WTC11 (cell line): Measurements from ENCODE around the gene STK24. TPM values are rescaled to one million over a fixed set of nuclear protein-coding genes. Genes with fewer than 3 reads are reported as not detected.

Experiments
- ATAC-seq: fragments of 200-7000 bp; cut with Tn5 transposase; 2 replicates; pipeline ENCODE4 v1.10.0; 2021; ENCODE audit warnings: mild to moderate bottlenecking, moderate library complexity
- CTCF ChIA-PET: fragments of 300-600 bp; sonication (Branson Sonifier 250); formaldehyde crosslinking; loops from one replicate; lab custom pipeline; 2021; ENCODE audit warnings: antibody characterized with exemption; lab: Charles Lee
- POLR2A ChIA-PET: fragments of 350-600 bp; sonication (Branson Sonifier 250); formaldehyde crosslinking; loops from one replicate; lab custom pipeline; 2021; ENCODE audit warnings: antibody characterized with exemption; lab: Charles Lee
- DNase-seq: peaks from one replicate; pipeline ENCODE4 v3.0.0; 2021; ENCODE audit warnings: low spot score
- H3K27ac Mint-ChIP-seq: 2 replicates; pipeline ENCODE4 v1.8.0; 2021; ENCODE audit warnings: mixed read lengths
- H3K27me3 Mint-ChIP-seq: 2 replicates; pipeline ENCODE4 v1.8.0; 2021; ENCODE audit warnings: low read depth, mild to moderate bottlenecking, moderate library complexity, mixed read lengths
- H3K36me3 Mint-ChIP-seq: 2 replicates; pipeline ENCODE4 v1.8.0; 2021; ENCODE audit warnings: mixed read lengths
- H3K4me1 Mint-ChIP-seq: 2 replicates; pipeline ENCODE4 v1.8.0; 2022; ENCODE audit warnings: mixed read lengths
- H3K4me3 Mint-ChIP-seq: 2 replicates; pipeline ENCODE4 v1.8.0; 2021; ENCODE audit warnings: mild to moderate bottlenecking, moderate library complexity, mixed read lengths
- H3K9me3 Mint-ChIP-seq: 2 replicates; pipeline ENCODE4 v1.8.0; 2021; ENCODE audit warnings: mixed read lengths
- CDX4 ChIP-seq: fragments of 250-450 bp; sonication (Bioruptor Pico); IDR thresholded peaks from 2 replicates; pipeline ENCODE4 v1.9.0; 2021; ENCODE audit warnings: moderate library complexity, mild to moderate bottlenecking, inconsistent platforms, borderline replicate concordance
- FOXJ3 ChIP-seq: sonication (generic); formaldehyde crosslinking; IDR thresholded peaks from 2 replicates; pipeline ENCODE4 v1.9.0; 2021; ENCODE audit warnings: missing genetic modification reagents, mild to moderate bottlenecking, borderline replicate concordance
- IRF2 ChIP-seq: sonication (generic); formaldehyde crosslinking; IDR thresholded peaks from 2 replicates; pipeline ENCODE4 v1.8.0; 2022; ENCODE audit warnings: low read depth, missing genetic modification reagents, borderline replicate concordance
- NR2C2 ChIP-seq: sonication (generic); formaldehyde crosslinking; IDR thresholded peaks from 2 replicates; pipeline ENCODE4 v1.8.0; 2022; ENCODE audit warnings: mild to moderate bottlenecking, missing genetic modification reagents
- RELA ChIP-seq: sonication (generic); formaldehyde crosslinking; IDR thresholded peaks from 2 replicates; pipeline ENCODE4 v1.8.1; 2022; ENCODE audit warnings: missing genetic modification reagents, mild to moderate bottlenecking, borderline replicate concordance
- SMAD4 ChIP-seq: sonication (generic); formaldehyde crosslinking; IDR thresholded peaks from 2 replicates; pipeline ENCODE4 v1.8.0; 2022; ENCODE audit warnings: mild to moderate bottlenecking, missing genetic modification reagents
- ZNF138 ChIP-seq: sonication (generic); formaldehyde crosslinking; conservative IDR thresholded peaks from 2 replicates; pipeline ENCODE4 v1.8.1; 2022; ENCODE audit warnings: mild to moderate bottlenecking, moderate library complexity, missing genetic modification reagents
- ZNF396 ChIP-seq: fragments of 250-450 bp; sonication (Bioruptor Pico); IDR thresholded peaks from 2 replicates; pipeline ENCODE4 v1.8.0; 2021; ENCODE audit warnings: mild to moderate bottlenecking, moderate library complexity, borderline replicate concordance
- ZNF532 ChIP-seq: fragments of 250-450 bp; sonication (Bioruptor Pico); IDR thresholded peaks from 2 replicates; pipeline ENCODE4 v1.9.0; 2021; ENCODE audit warnings: mild to moderate bottlenecking, borderline replicate concordance
- ZSCAN18 ChIP-seq: fragments of 250-450 bp; sonication (Bioruptor Pico); IDR thresholded peaks from 2 replicates; pipeline ENCODE4 v2.1.2; 2022; ENCODE audit warnings: mild to moderate bottlenecking, moderate library complexity
- total RNA-seq: library from RNA; stranded (reverse); gene quantifications from 3 replicates; pipeline ENCODE4 v1.2.3, GENCODE V29; 2021
- TF ChIP-seq, protein P1 (sequence below): sonication (generic); formaldehyde crosslinking; IDR thresholded peaks from 2 replicates; pipeline ENCODE4 v1.8.0; 2022; ENCODE audit warnings: missing genetic modification reagents
- TF ChIP-seq, protein P2 (sequence below): sonication (generic); formaldehyde crosslinking; IDR thresholded peaks from 2 replicates; pipeline ENCODE4 v1.8.1; 2023; ENCODE audit warnings: mild to moderate bottlenecking, missing genetic modification reagents
- TF ChIP-seq, protein P3 (sequence below): sonication (generic); formaldehyde crosslinking; IDR thresholded peaks from 2 replicates; pipeline ENCODE4 v1.8.0; 2022; ENCODE audit warnings: mild to moderate bottlenecking, missing genetic modification reagents
- TF ChIP-seq, protein P4 (sequence below): sonication (generic); formaldehyde crosslinking; IDR thresholded peaks from 2 replicates; pipeline ENCODE4 v1.8.0; 2023; ENCODE audit warnings: mild to moderate bottlenecking, missing genetic modification reagents

The STK24 gene
- total RNA-seq, 1 experiment from 2014 or later = 138 TPM

GRCh38 chr13:98622931-98623331, 46.0 kb upstream of the STK24 start:
- Mint-ChIP-seq H3K4me3 (no peak overlapping the region), H3K27me3 (no peaks in the 10 kb centered on the region), H3K27ac (no peak overlapping the region), H3K9me3 (no peaks in the 10 kb centered on the region), H3K36me3 (no peaks in the 10 kb centered on the region), H3K4me1 (no peaks in the 10 kb centered on the region)
- POLR2A ChIA-PET = interaction anchor here (0.7 kb wide), 1 partner anchor 143 kb away, joined by 4 read pairs; no protein-coding TSS in a partner anchor
- DNase-seq (no peak), ATAC-seq (no peak)
- CTCF ChIA-PET = interaction anchor here (0.6 to 1.8 kb wide), 7 partner anchors 25 to 175 kb away, joined by 3 to 12 read pairs (median 5); no protein-coding TSS in a partner anchor
- no peak for TF ChIP-seq SMAD4 (CRISPR knock-in tag)
- TF ChIP-seq, protein P1, sequence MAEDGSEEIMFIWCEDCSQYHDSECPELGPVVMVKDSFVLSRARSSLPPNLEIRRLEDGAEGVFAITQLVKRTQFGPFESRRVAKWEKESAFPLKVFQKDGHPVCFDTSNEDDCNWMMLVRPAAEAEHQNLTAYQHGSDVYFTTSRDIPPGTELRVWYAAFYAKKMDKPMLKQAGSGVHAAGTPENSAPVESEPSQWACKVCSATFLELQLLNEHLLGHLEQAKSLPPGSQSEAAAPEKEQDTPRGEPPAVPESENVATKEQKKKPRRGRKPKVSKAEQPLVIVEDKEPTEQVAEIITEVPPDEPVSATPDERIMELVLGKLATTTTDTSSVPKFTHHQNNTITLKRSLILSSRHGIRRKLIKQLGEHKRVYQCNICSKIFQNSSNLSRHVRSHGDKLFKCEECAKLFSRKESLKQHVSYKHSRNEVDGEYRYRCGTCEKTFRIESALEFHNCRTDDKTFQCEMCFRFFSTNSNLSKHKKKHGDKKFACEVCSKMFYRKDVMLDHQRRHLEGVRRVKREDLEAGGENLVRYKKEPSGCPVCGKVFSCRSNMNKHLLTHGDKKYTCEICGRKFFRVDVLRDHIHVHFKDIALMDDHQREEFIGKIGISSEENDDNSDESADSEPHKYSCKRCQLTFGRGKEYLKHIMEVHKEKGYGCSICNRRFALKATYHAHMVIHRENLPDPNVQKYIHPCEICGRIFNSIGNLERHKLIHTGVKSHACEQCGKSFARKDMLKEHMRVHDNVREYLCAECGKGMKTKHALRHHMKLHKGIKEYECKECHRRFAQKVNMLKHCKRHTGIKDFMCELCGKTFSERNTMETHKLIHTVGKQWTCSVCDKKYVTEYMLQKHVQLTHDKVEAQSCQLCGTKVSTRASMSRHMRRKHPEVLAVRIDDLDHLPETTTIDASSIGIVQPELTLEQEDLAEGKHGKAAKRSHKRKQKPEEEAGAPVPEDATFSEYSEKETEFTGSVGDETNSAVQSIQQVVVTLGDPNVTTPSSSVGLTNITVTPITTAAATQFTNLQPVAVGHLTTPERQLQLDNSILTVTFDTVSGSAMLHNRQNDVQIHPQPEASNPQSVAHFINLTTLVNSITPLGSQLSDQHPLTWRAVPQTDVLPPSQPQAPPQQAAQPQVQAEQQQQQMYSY (CRISPR knock-in tag) = no peak
- TF ChIP-seq, protein P2, sequence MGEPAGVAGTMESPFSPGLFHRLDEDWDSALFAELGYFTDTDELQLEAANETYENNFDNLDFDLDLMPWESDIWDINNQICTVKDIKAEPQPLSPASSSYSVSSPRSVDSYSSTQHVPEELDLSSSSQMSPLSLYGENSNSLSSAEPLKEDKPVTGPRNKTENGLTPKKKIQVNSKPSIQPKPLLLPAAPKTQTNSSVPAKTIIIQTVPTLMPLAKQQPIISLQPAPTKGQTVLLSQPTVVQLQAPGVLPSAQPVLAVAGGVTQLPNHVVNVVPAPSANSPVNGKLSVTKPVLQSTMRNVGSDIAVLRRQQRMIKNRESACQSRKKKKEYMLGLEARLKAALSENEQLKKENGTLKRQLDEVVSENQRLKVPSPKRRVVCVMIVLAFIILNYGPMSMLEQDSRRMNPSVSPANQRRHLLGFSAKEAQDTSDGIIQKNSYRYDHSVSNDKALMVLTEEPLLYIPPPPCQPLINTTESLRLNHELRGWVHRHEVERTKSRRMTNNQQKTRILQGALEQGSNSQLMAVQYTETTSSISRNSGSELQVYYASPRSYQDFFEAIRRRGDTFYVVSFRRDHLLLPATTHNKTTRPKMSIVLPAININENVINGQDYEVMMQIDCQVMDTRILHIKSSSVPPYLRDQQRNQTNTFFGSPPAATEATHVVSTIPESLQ (CRISPR knock-in tag) = no peak
- no peak for TF ChIP-seq IRF2 (CRISPR knock-in tag)
- TF ChIP-seq ZSCAN18 = no peak
- no peak for TF ChIP-seq CDX4 (CRISPR knock-in tag)
- no peak for TF ChIP-seq ZNF138 (CRISPR knock-in tag)
- no peak for TF ChIP-seq NR2C2
- TF ChIP-seq, protein P3, sequence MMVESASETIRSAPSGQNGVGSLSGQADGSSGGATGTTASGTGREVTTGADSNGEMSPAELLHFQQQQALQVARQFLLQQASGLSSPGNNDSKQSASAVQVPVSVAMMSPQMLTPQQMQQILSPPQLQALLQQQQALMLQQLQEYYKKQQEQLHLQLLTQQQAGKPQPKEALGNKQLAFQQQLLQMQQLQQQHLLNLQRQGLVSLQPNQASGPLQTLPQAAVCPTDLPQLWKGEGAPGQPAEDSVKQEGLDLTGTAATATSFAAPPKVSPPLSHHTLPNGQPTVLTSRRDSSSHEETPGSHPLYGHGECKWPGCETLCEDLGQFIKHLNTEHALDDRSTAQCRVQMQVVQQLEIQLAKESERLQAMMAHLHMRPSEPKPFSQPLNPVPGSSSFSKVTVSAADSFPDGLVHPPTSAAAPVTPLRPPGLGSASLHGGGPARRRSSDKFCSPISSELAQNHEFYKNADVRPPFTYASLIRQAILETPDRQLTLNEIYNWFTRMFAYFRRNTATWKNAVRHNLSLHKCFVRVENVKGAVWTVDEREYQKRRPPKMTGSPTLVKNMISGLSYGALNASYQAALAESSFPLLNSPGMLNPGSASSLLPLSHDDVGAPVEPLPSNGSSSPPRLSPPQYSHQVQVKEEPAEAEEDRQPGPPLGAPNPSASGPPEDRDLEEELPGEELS = no peak
- no peak for TF ChIP-seq ZNF396
- TF ChIP-seq, protein P4, sequence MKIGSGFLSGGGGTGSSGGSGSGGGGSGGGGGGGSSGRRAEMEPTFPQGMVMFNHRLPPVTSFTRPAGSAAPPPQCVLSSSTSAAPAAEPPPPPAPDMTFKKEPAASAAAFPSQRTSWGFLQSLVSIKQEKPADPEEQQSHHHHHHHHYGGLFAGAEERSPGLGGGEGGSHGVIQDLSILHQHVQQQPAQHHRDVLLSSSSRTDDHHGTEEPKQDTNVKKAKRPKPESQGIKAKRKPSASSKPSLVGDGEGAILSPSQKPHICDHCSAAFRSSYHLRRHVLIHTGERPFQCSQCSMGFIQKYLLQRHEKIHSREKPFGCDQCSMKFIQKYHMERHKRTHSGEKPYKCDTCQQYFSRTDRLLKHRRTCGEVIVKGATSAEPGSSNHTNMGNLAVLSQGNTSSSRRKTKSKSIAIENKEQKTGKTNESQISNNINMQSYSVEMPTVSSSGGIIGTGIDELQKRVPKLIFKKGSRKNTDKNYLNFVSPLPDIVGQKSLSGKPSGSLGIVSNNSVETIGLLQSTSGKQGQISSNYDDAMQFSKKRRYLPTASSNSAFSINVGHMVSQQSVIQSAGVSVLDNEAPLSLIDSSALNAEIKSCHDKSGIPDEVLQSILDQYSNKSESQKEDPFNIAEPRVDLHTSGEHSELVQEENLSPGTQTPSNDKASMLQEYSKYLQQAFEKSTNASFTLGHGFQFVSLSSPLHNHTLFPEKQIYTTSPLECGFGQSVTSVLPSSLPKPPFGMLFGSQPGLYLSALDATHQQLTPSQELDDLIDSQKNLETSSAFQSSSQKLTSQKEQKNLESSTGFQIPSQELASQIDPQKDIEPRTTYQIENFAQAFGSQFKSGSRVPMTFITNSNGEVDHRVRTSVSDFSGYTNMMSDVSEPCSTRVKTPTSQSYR (CRISPR knock-in tag) = no peak
- no peak for TF ChIP-seq RELA
- TF ChIP-seq FOXJ3 (CRISPR knock-in tag) = no peak
- no peak for TF ChIP-seq ZNF532
